Osteoblast (primary cell): ENCODE data around the gene RILPL2. TPM values are rescaled to one million over a fixed set of nuclear protein-coding genes. Genes with fewer than 3 reads are reported as not detected.

Experiments
- DNase-seq: peaks from one replicate; pipeline ENCODE4 v3.0.0; 2011; ENCODE audit warnings: low spot score, mixed read lengths; ENCODE audit not compliant: insufficient read length; ENCODE audit errors: missing footprints
- H2AFZ ChIP-seq: 2 replicates; pipeline ENCODE4 v1.6.0; 2011; ENCODE audit warnings: mild to moderate bottlenecking, low read length
- H3K27ac ChIP-seq: 2 replicates; pipeline ENCODE4 v1.5.1; 2011; ENCODE audit warnings: mild to moderate bottlenecking, low read depth, low read length, moderate library complexity
- H3K27me3 ChIP-seq: 2 replicates; pipeline ENCODE4 v1.6.0; 2012; ENCODE audit warnings: mild to moderate bottlenecking, control low read depth, inconsistent platforms, low read length, moderate library complexity; ENCODE audit not compliant: insufficient read depth
- H3K36me3 ChIP-seq: 2 replicates; pipeline ENCODE4 v1.5.1; 2011; ENCODE audit warnings: mild to moderate bottlenecking, low read length, control low read depth, moderate library complexity; ENCODE audit not compliant: insufficient read depth
- H3K4me1 ChIP-seq: 2 replicates; pipeline ENCODE4 v1.5.1; 2011; ENCODE audit warnings: mild to moderate bottlenecking, low read length, control low read depth, moderate library complexity; ENCODE audit not compliant: insufficient read depth
- H3K4me2 ChIP-seq: 2 replicates; pipeline ENCODE4 v1.6.0; 2011; ENCODE audit warnings: mild to moderate bottlenecking, low read length; ENCODE audit not compliant: insufficient read depth
- H3K4me3 ChIP-seq: fragments of 200-600 bp; sonication (generic); 3 replicates; pipeline ENCODE4 v1.5.1; 2012; ENCODE audit warnings: mild to moderate bottlenecking, low read length, inconsistent platforms; ENCODE audit not compliant: insufficient read depth
- H3K79me2 ChIP-seq: 2 replicates; pipeline ENCODE4 v1.6.0; 2012; ENCODE audit warnings: mild to moderate bottlenecking, low read length, control low read depth, inconsistent platforms; ENCODE audit not compliant: insufficient read depth
- H3K9me3 ChIP-seq: 2 replicates; pipeline ENCODE4 v1.5.1; 2011; ENCODE audit warnings: low read depth, low read length, control low read depth
- H4K20me1 ChIP-seq: 2 replicates; pipeline ENCODE4 v1.6.0; 2012; ENCODE audit warnings: mild to moderate bottlenecking, low read length, control low read depth; ENCODE audit not compliant: insufficient read depth
- total RNA-seq: library from RNA; depleted of rRNA; stranded (reverse); fragments of >200 nt; gene quantifications from 2 replicates; pipeline ENCODE4 v1.2.3, GENCODE V29; 2012
- TF ChIP-seq, protein P1 (sequence below): IDR thresholded peaks from 2 replicates; pipeline ENCODE4 v1.5.1; 2011; ENCODE audit warnings: mild to moderate bottlenecking, low read depth, low read length, moderate library complexity; ENCODE audit errors: extremely low read depth

The RILPL2 gene
- total RNA-seq, 1 donor: 5.1 TPM

- TF ChIP-seq, protein P1, sequence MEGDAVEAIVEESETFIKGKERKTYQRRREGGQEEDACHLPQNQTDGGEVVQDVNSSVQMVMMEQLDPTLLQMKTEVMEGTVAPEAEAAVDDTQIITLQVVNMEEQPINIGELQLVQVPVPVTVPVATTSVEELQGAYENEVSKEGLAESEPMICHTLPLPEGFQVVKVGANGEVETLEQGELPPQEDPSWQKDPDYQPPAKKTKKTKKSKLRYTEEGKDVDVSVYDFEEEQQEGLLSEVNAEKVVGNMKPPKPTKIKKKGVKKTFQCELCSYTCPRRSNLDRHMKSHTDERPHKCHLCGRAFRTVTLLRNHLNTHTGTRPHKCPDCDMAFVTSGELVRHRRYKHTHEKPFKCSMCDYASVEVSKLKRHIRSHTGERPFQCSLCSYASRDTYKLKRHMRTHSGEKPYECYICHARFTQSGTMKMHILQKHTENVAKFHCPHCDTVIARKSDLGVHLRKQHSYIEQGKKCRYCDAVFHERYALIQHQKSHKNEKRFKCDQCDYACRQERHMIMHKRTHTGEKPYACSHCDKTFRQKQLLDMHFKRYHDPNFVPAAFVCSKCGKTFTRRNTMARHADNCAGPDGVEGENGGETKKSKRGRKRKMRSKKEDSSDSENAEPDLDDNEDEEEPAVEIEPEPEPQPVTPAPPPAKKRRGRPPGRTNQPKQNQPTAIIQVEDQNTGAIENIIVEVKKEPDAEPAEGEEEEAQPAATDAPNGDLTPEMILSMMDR: no peak
- Histone ChIP-seq H3K79me2 (peaks cover 81% of the 10 kb centered on the region), H3K4me2 (peak overlapping the region; percentile 64), H3K27ac (peak overlapping the region; percentile 61), H3K4me3 (peak overlapping the region; percentile 11), H3K4me1 (peaks cover 31% of the 10 kb centered on the region), H4K20me1 (peaks cover 5% of the 10 kb centered on the region), H3K36me3 (peaks cover 59% of the 10 kb centered on the region), H2AFZ (peak overlapping the region; percentile 67), H3K9me3 (no peaks in the 10 kb centered on the region), H3K27me3 (no peaks in the 10 kb centered on the region)
- DNase-seq: peak; percentile 99
Measured at GRCh38 chr12:123398550-123399254, 37.8 kb downstream of the RILPL2 start.

GRCh38 chr12:123398177-123398549 is 38.3 kb downstream of the RILPL2 start:
- Histone ChIP-seq H3K9me3 (no peaks in the 10 kb centered on the region), H3K4me1 (peaks cover 31% of the 10 kb centered on the region), H4K20me1 (peaks cover 5% of the 10 kb centered on the region), H3K36me3 (peaks cover 57% of the 10 kb centered on the region), H2AFZ (peak overlapping the region; percentile 0), H3K4me2 (peak overlapping the region; percentile 64), H3K79me2 (peaks cover 81% of the 10 kb centered on the region), H3K27me3 (no peaks in the 10 kb centered on the region), H3K27ac (peak overlapping the region; percentile 61), H3K4me3 (peak overlapping the region; percentile 11)
- no peak for DNase-seq
- TF ChIP-seq, protein P1: no peak

- Histone ChIP-seq H3K4me3 (no peak overlapping the region), H3K4me2 (no peak overlapping the region), H2AFZ (no peak overlapping the region), H3K79me2 (peaks cover 81% of the 10 kb centered on the region), H3K27ac (peak overlapping the region; percentile 61), H3K36me3 (peaks cover 57% of the 10 kb centered on the region), H3K27me3 (no peaks in the 10 kb centered on the region), H4K20me1 (peaks cover 5% of the 10 kb centered on the region), H3K9me3 (no peaks in the 10 kb centered on the region), H3K4me1 (peaks cover 31% of the 10 kb centered on the region)
- peak; percentile 84 for DNase-seq
- TF ChIP-seq, protein P1: no peak
Measured at GRCh38 chr12:123397400-123397799, 39.1 kb downstream of the RILPL2 start.

DNA sequence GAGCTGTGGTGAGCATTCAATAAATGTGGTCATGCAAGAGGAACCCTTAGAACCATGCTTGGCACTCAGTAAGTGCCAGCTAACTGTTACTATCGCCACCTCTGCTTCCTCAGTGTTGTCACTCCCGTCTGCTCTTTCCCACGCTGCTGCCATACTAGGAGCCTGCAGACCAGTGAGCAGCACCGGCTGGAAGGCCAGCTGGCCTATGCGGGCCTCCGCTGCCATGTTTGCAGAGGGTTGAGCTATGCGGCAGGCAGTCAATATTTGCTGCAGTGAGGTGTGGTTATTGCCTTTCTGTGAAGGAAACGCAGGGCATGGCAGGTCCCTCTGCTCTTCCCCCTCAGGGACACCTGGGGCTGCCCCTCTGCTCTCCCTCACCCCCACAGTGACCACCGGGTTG is 39.5 kb downstream of the RILPL2 start:
- Histone ChIP-seq H4K20me1 (peaks cover 1% of the 10 kb centered on the region), H3K27me3 (no peaks in the 10 kb centered on the region), H3K4me1 (peaks cover 31% of the 10 kb centered on the region), H3K27ac (peak overlapping the region; percentile 19), H3K9me3 (no peaks in the 10 kb centered on the region), H2AFZ (no peak overlapping the region), H3K79me2 (peaks cover 81% of the 10 kb centered on the region), H3K4me3 (no peak overlapping the region), H3K4me2 (no peak overlapping the region), H3K36me3 (peaks cover 57% of the 10 kb centered on the region)
- TF ChIP-seq, protein P1: no peak
- no peak for DNase-seq
